GM21737 (cell line): ENCODE data around the gene STARD6.
A peak's percentile ranks its signal among the peaks of the same experiment; 100 is the strongest.
"Not testable (repeated sequence)": the region's sequence is repeated elsewhere in the genome, so short reads cannot be mapped to it uniquely, and the experiment has no call there.

Experiments used
- ATAC-seq: cut with Tn5 transposase; IDR thresholded peaks from one replicate; pipeline ENCODE4 v1.9.1; 2021; ENCODE audit warnings: mild to moderate bottlenecking, moderate library complexity; ENCODE audit not compliant: unreplicated experiment

The STARD6 gene, protein sequence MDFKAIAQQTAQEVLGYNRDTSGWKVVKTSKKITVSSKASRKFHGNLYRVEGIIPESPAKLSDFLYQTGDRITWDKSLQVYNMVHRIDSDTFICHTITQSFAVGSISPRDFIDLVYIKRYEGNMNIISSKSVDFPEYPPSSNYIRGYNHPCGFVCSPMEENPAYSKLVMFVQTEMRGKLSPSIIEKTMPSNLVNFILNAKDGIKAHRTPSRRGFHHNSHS

DNA sequence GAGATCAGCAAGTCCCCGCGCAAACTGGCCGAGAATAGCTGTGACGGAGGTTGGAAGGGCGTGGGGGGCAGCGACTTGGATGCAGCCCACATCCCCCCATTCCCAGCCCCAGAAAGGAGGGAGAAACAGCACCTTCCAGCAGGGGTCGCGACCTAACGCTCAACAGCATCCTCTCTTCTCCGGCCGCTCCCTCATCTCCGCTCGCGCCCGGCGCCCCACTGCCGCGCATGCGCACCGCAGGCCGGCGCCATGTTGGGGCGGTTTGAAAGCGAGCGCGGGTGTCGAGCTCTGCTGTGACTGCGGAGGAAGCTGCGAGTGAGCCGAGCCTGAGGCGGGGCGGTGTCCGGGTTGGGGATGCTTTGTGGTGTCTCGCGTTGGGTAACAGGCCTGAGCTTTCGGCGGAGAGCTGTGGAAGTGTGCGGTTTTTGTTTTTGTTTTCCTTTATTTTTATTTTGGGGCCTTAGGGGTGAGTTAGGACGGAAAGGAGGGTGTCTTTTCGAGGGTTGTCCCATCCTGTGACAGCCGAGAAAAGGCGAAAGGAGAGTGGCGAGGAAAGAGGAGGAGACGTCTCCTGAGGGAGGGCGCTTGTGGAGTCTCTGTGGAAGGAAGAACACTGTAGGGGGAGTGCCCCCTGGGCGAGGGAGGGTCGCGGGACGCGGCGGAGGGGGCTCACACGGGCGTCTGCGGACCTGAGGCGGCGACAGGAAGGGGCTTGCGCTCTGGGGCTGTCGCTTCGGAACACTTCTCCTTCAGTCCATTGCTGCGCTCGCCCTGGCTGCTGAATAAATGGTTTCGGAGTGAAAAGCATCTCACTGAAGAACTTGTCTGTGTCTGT is at the start of gene STARD6, which contains the start of gene C18orf54:
Gene STARD6 (minus strand): TSS at position 199 of the 835 bp plus-strand sequence. CDS start 3,285 bp downstream, outside the sequence.
Gene C18orf54 (plus strand): TSS at position 247 of the 835 bp plus-strand sequence. CDS start 2,667 bp downstream, outside the sequence.
- peak; percentile 94 for ATAC-seq

DNA sequence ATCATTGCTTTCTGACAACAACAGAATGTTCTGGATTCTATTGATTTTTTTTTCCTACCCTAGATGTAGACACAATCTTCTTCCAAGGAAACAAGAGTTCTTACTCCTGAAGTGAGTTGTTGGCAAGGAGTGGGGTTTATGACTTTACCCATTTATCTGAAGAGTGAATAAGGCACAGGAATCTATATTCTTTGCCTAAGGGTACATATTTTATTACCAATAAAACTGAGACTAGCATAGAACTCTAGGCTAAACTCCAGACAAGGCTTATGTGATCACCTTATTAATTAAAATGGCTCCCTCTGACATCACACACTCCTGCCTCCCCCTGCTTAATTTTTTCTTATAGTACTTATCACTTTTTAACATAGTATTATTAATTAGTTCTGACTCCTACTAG is 47.6 kb upstream of the STARD6 start:
- no peak for ATAC-seq

DNA sequence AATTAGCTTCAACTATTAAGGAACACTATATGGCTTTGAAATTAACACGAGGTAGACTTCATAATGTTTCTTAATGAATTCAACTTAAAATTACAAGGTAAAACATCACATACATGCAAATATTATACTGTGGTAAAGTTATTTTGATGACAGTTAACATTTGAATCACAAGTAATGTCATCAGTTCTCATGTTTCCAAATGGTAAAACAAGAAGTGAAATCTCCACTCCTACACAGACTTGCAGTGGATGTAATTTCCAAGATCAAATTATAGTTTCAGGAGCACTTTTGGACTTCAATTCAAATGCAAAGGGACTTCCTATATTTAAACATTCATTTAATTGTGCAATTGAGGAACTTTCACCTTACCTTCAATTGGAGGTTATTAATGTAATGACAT is 39.1 kb upstream of the STARD6 start:
- no peak for ATAC-seq

DNA sequence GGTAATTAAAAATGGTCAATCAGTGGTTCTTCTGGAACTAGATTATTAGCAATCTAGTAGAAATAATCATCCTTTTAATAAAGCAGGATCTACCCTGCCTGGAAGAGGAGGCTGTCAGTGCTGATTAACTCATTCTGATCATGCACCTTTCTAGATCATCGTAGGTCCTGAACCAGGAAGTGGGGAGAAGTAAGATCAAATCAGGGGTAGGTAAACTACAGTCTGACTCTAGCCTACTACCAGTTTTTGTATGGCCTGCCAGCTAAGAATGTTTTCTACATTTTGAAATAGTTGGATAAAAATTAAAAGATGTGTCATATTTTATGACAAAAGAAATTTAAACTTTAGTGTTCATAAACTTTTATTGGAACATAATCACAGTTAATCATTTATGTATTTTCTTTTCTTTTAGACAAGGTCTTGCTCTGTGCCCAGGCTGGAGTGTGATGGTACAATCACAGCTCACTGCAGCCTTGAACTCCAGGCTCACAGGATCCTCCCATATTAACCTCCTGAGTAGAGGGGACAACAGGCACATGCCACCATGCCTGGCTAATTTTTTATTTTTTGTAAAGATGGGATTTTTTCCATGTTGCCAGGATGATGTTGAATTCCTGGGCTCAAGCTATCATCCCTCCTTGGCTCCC is 36.1 kb upstream of the STARD6 start:
- no peak for ATAC-seq

DNA sequence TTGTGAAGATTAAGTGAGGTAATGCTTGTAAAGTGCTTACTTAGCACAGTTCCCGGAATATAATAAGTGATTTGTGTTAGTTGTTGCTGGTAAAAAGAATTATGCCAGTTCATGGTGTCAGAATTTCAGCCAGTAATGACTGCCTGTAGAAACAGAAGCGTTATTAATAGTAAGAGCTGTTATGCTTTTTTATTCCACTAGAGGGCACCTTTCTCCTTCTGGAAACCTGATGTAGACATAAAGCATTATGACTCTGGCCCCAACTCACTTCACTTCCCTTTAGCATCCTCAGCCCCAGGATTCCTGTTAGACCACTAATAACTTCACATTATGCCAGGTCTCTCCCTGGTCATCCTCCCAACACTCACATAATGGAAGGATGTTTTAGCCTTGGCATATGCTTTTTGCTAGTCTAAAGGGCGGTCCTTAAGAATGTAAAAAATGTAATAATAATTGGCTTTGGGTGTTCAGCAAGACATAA is 34.9 kb upstream of the STARD6 start:
- ATAC-seq: peak; percentile 49

DNA sequence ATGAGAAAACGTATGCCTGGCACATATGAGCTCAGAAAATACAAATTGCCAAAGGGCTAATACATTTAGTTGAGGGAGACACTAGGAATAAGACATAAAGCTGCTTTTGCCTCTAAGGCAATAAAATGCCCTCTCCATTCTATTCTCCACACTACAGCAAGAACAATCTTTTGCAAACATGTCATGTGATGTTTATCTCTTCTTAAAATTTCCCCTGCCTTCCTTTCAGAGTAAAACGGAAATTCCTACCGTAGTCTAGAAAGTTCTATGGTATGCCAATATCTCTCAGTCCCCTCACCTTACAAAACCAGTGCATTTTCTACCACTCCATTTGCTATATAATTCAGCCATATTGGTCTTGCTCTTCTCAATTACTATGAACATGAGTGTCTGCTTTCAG is 33.2 kb upstream of the STARD6 start:
- no peak for ATAC-seq

DNA sequence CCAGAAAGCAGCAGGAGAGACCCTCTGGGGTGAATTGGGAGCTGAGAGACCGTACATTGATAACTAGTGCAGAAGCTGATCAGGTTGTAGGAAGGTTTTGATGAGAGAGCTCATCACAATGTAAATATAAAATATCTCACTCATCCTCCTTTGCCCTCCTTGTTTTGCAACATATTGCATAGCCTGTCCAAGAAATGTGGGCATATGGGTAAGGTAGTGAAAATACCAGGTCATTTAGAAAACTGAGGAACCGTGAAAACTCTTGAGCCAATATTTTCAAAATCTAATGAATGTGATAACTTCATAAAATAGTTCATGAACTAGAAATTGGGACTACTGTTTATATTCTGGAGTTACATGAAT is 31.5 kb upstream of the STARD6 start:
- ATAC-seq: peak; percentile 6

DNA sequence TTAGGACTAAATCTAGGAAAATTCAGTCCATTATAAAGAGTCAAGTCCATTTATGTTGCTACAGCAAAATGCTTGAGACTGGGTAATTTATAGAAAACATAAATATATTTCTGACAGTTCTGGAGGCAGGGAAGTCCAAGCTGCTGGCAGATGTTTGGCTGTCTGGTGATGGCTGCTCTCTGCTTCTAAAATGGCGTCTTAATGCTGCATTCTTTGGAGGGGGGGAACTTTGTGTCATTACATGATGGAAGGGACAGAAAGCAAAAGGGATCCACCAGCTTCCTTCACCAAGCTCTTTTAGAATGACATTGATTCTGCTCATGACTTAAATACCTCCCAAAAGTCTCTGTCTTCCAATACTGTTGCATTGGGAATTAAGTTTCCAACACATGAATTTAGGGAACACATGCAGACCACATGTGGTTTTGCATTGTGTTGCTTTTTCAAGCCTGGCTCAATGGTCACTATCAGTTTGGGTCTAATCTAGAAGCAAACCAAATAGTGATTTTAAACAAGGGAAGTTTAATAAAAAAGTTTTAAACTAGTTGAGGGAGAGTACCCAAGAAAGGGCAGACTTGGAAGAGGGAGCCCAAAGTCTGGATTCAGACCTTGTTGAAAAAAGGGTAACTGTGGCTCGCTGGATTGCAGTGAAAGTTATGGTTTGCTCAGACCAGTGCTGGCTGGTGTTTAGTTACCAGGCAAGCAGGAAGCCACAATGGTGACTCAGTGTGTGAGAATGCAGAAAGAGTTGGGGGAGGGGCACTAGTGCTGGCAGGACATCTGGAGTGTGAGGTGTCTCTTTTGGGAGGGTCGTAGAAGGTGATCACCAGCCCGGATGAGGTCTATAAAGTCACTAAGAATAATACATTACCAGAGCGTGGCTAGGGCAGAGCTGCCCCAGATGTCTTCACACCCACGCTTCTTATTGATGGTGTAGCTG is 30.8 kb upstream of the STARD6 start:
- peak; percentile 95 for ATAC-seq

DNA sequence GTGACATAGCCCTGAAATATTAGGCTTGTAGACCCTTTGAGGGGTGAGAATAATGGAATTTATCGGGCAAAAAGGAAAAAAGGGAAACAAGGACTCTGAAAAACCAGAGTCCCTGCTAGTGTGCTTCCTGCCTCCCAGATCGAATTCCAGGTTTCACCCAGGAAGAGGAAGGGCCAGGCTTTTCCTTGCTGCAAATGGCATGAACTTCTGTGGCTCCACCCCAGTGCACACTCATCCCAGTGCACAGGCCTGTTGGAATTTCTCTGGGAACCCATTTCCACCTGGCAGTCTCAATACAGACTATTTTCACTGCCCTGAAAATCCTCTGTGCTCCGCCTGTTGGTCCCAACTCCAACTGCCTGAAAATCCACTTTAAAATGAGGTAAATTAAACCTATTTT is 30.0 kb upstream of the STARD6 start:
- no peak for ATAC-seq

DNA sequence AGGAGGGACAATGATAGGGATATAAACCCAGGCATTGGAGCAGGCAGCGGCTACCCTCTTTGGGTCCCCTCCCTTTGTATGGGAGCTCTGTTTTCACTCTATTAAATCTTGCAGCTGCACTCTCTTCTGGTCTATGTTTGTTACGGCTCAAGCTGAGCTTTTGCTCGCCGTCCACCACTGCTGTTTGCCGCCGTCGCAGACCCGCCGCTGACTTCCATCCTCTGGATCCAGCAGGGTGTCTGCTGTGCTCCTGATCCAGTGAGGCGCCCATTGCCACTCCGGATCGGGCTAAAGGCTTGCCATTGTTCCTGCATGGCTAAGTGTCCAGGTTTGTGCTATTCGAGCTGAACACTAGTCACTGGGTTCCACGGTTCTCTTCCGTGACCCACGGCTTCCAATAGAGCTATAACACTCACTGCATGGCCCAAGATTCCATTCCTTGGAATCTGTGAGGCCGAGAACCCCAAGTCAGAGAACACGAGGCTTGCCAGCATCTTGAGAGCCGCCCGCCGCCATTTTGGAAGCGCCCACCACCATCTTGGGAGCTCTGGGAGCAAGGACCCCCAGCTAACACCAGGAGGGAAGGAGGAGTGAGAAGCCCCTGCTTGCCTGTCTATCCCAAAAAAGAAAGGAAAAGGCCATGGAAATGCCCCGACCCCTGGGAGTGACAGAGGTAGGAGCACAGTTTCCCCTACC is 29.3 kb upstream of the STARD6 start:
- not testable (repeated sequence) for ATAC-seq

DNA sequence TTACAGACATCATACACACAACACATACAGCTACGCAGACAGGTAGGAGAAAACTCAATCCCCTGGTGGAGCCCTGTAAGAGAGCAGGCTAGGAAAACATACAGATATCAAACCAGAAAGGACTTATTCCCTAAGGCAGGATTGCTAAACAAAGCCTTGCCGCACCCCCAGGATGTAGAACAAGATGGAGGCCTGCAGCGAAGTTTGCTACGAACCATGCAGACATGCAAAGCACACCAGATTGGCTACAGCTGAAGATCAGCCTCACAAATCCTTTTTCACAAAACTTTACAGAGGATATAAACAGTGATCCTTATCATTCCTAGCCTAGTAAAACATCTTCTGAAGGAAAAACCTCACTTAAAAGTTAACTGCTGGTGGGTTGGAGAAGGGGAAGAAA is 28.4 kb upstream of the STARD6 start:
- ATAC-seq: no peak

DNA sequence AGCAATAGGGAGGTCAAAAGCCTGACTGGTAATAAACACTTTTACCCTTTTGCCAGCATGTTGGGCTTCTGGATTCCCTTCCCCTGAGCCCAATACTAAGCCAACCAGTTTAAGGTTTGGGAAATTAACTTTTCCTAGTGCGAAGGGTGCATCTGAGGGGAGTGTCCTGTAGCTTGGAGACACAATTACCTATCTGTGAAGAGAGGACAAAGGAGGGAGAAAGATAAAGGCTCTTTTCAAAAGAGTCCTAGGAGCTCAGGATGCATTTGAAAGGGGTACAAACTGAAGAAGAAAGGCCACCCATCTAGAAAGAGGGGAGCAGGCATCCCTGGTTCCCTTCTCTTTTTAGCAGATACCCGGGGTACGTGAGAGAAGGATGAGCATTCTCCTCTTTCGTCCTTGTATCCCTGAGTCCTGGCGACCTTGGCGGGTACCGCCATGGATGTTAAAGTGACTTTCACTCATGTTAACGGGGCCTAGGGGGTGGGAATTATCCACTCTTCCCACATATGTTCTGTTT is 25.1 kb upstream of the STARD6 start:
- ATAC-seq: no peak

DNA sequence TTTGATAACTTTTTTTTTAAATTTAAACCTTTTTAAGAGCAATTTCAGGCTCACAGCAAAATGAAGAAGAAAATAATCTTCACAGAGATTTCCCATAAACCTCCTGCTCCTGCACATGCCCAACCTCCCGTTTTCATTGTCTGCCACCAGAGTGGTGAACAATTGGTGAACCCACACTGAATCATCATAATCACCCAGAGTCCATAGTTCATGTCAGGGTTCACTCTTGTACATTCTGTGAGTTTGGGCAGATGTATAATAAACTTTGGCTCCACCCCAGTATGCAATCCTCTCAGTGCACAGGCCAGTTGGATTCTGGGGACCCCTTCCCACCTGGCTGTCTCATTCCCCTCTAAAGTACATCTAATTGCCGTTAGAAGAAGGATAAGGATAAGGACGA is 24.4 kb upstream of the STARD6 start:
- ATAC-seq: no peak

DNA sequence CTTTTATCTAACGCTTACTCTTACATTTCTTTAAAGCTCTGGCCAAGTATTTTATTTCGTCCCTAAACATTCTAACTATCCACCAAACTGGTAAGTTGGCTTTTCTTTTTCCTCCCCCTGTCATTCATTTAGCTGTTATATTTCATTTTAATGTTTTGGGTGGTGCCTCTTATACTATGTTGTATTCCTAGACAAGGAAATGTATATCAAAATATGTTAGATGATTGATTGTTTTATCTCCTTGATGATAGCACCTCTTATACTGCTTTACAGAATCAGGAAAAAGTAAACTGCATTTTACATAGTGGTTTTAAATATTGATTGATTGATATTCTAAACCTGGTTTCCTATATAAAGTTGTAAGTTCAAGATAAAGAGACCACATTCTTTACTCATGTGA is 24.0 kb upstream of the STARD6 start:
- no peak for ATAC-seq

DNA sequence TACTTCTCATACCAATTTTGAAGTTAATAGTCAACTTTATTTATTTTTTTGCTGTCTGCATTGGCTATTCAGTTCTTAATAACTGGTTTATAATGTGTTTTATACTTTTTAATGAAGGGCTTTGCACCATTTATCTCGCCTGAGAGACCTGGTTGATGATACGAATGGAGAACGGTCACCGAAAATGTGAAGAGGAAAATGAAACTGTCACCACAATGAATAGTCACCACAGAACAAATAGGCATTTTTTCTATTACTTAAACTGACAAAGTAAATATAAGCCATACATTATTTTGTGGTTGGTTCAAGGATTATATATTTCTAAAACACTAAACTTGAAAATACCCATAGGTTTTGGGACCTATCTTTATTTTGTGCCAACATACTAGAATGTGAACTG is 20.4 kb upstream of the STARD6 start:
- ATAC-seq: no peak

DNA sequence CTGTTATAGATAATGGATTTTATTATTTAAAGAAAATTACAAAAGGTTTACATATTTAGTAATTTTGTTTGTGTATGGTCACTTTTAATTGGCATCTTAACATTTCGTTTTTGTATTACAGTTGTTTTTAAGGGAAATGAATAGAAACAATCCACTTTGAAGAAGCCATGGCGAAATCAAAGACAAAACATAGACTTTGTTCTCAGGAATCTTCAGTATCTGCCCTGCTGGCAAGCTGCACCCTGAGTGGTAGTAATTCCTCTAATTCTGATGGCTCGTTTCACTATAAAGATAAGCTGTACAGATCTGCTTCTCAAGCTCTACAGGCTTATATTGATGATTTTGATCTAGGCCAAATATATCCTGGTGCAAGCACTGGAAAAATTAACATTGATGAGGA is 2.7 kb upstream of the STARD6 start:
- ATAC-seq: no peak

DNA sequence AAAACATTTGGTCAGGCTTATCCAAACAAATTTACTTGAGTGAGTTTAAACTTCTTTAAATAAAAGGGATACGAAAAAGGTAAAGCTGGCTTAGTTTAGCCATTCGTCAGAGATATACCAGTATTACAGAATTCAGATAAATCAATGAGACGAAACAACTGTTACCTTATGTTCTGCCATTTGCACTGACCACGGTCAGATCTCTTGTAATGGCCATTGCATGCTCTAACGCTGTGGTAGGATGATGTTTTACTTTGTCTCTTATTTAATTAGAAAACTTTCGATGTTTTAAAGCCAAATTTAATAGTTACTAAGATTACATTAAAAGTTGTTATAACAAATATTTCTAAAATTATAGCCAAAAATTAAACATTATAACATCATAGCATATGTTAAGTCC is 1.6 kb upstream of the STARD6 start:
- ATAC-seq: no peak

DNA sequence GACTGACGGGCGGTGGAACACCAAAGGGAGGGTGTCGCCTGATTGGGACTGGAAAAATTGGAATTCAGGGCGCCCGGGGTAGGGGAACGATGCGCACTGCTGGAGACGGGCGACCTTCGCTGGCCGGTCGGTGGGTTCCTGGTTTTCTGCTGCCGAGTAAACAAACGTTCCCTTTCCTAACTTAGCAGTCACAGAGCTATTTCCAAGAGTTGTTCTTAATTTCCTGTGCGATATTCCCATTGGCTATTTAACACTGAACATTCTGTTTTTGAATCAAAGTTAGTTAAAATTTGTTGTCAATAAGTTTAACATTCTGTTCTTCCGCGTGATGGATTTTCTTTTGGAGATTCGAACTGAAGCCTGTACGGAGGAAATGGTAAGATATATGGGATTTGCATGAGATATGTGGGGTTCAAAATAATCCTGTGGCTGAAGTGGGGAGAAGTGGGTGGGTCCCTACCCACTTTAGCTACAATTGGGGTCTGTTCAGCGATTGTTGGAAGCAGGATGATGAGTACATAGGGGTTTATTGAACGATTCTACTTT is 910 bp upstream of the STARD6 start:
- ATAC-seq: peak; percentile 11

DNA sequence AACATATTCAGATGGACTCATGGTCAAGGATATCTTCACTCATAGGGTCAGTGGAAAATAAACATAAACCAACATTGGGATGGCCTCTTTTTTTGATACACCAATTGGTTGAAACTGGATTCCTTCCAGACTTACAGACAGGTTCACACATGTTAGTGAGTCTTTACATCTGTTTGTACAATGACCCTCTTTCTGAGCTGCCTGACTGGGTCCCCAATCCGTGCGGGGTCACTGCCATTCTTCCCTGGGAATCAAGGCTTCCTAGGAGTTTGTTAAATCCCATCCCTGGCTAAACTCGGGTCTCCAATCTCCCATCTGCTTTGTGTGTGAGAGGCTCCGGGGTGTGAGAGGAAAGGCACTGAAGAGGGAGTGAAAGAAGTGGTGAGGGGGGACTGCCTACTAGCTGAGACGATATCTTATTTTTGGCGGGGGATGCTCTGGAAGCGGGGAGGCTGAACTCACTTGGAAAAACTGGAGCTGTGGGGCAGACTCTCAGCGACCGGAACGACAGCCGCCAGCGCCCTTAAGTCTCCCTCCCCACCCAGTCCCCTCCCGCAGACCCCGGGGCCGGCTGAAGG is 487 bp downstream of the STARD6 start:
- ATAC-seq: peak; percentile 6
